OCI-LY1 (cell line): ENCODE results near the gene CCBE1.

ENCODE experiments used
- H2AFZ ChIP-seq: fragments of 200-600 bp; sonication (generic), shearing (Covaris generic); 2 replicates; pipeline ENCODE4 v1.6.0; 2014; ENCODE audit warnings: antibody characterized with exemption, mild to moderate bottlenecking, low read length
- H3F3A ChIP-seq: fragments of 200-600 bp; sonication (generic), shearing (Covaris generic); 2 replicates; pipeline ENCODE4 v1.6.0; 2014; ENCODE audit warnings: mild to moderate bottlenecking, antibody characterized with exemption, low read length, moderate library complexity; ENCODE audit not compliant: insufficient read depth
- H3K27ac ChIP-seq: fragments of 200-600 bp; sonication (generic); 2 replicates; pipeline ENCODE4 v1.5.1; 2014; ENCODE audit warnings: low read length, mixed run types, mild to moderate bottlenecking, low read depth; ENCODE audit not compliant: poor library complexity, severe bottlenecking
- H3K27me3 ChIP-seq: fragments of 200-600 bp; sonication (generic); 2 replicates; pipeline ENCODE4 v1.6.0; 2014; ENCODE audit warnings: antibody characterized with exemption, mild to moderate bottlenecking, low read length, moderate library complexity; ENCODE audit not compliant: insufficient read depth
- H3K36me3 ChIP-seq: fragments of 200-600 bp; sonication (generic); 2 replicates; pipeline ENCODE4 v1.6.1; 2014; ENCODE audit warnings: mild to moderate bottlenecking, antibody characterized with exemption, low read length, moderate library complexity, mixed read lengths; ENCODE audit not compliant: insufficient read depth
- H3K4me1 ChIP-seq: fragments of 200-600 bp; sonication (generic); 2 replicates; pipeline ENCODE4 v1.5.1; 2014; ENCODE audit warnings: mild to moderate bottlenecking, low read length, moderate library complexity; ENCODE audit not compliant: insufficient read depth, severe bottlenecking
- H3K4me2 ChIP-seq: fragments of 200-600 bp; sonication (generic), shearing (Covaris generic); 2 replicates; pipeline ENCODE4 v1.6.1; 2014; ENCODE audit warnings: low read length
- H3K4me3 ChIP-seq: fragments of 200-600 bp; sonication (generic); 2 replicates; pipeline ENCODE4 v1.5.1; 2014; ENCODE audit warnings: low read length, low read depth, mild to moderate bottlenecking, mixed read lengths; ENCODE audit not compliant: poor library complexity, severe bottlenecking
- H3K79me2 ChIP-seq: fragments of 200-600 bp; shearing (Covaris generic); 2 replicates; pipeline ENCODE4 v1.6.1; 2016; ENCODE audit warnings: mixed run types, low read length, mixed read lengths; ENCODE audit not compliant: insufficient read depth
- H3K9ac ChIP-seq: fragments of 200-600 bp; sonication (generic), shearing (Covaris generic); 2 replicates; pipeline ENCODE4 v1.6.1; 2014; ENCODE audit warnings: mild to moderate bottlenecking, low read length, mixed read lengths
- H3K9me2 ChIP-seq: fragments of 200-600 bp; sonication (generic), shearing (Covaris generic); 2 replicates; pipeline ENCODE4 v1.6.1; 2014; ENCODE audit warnings: low read depth, mild to moderate bottlenecking, low read length, mixed read lengths
- H3K9me3 ChIP-seq: fragments of 200-600 bp; shearing (Covaris generic); 2 replicates; pipeline ENCODE4 v1.6.1; 2014; ENCODE audit warnings: low read length, mixed read lengths
- H4K20me1 ChIP-seq: fragments of 200-600 bp; sonication (generic), shearing (Covaris generic); 2 replicates; pipeline ENCODE4 v1.6.0; 2016; ENCODE audit warnings: mild to moderate bottlenecking, low read length; ENCODE audit not compliant: insufficient read depth
- CTCF ChIP-seq: fragments of 200-600 bp; sonication (generic), shearing (Covaris generic); IDR thresholded peaks from 2 replicates; pipeline ENCODE4 v1.5.1; 2017; ENCODE audit warnings: mild to moderate bottlenecking, antibody characterized with exemption, low read length, moderate library complexity, mixed read lengths
- EZH2 ChIP-seq: fragments of 200-600 bp; sonication (generic), shearing (Covaris generic); IDR thresholded peaks from 2 replicates; pipeline ENCODE4 v1.8.0; 2017; ENCODE audit warnings: borderline replicate concordance, mixed run types, mild to moderate bottlenecking, antibody characterized with exemption, low read length, moderate library complexity, mixed read lengths

Gene CCBE1

GRCh38 chr18:59593291-59593717, 103.9 kb downstream of the CCBE1 start:
- Histone ChIP-seq H3K4me2 (no peak overlapping the region), H3K27ac (no peak overlapping the region), H3K79me2 (no peaks in the 10 kb centered on the region), H3F3A (no peaks in the 10 kb centered on the region), H3K9ac (no peak overlapping the region), H3K27me3 (0 out of 2 replicates have a peak, but pooled peaks cover 3% of the 10 kb centered on the region), H3K9me2 (no peaks in the 10 kb centered on the region), H3K9me3 (no peaks in the 10 kb centered on the region), H4K20me1 (no peaks in the 10 kb centered on the region), H2AFZ (no peak overlapping the region), H3K4me3 (no peak overlapping the region), H3K4me1 (no peaks in the 10 kb centered on the region), H3K36me3 (no peaks in the 10 kb centered on the region)
- no peak for TF ChIP-seq EZH2
- TF ChIP-seq CTCF = no peak

DNA sequence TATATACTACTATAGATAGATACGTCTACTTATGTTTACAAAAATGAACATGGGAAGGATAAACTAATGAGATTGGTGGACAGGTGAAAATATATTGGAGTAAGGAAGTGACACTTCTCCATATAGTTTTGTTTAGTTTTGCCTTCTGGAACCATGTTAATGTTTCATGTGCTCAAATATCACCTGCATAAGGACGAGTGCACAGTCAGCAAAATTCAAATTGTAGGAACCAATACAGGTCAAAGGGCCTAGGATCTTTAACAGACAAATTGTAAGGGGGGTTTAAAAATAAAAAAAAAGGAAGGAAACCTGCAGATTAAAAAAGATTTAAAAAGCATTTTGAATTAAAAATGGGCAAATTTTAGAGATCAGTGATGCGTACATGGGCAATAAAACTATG, 104.6 kb downstream of the CCBE1 start:
- TF ChIP-seq CTCF (no peak), EZH2 (no peak)
- H3K79me2 ChIP-seq = no peaks in the 10 kb centered on the region
- no peak overlapping the region for H3K27ac ChIP-seq
- no peaks in the 10 kb centered on the region for H3K9me2 ChIP-seq
- no peaks in the 10 kb centered on the region for H3K4me1 ChIP-seq
- no peak overlapping the region for H2AFZ ChIP-seq
- H3K4me3 ChIP-seq = no peak overlapping the region
- H3K9me3 ChIP-seq = no peaks in the 10 kb centered on the region
- H3K4me2 ChIP-seq = no peak overlapping the region
- 0 out of 2 replicates have a peak, but pooled peaks cover 3% of the 10 kb centered on the region for H3K27me3 ChIP-seq
- H4K20me1 ChIP-seq = no peaks in the 10 kb centered on the region
- no peaks in the 10 kb centered on the region for H3F3A ChIP-seq
- no peak overlapping the region for H3K9ac ChIP-seq
- H3K36me3 ChIP-seq = no peaks in the 10 kb centered on the region

DNA sequence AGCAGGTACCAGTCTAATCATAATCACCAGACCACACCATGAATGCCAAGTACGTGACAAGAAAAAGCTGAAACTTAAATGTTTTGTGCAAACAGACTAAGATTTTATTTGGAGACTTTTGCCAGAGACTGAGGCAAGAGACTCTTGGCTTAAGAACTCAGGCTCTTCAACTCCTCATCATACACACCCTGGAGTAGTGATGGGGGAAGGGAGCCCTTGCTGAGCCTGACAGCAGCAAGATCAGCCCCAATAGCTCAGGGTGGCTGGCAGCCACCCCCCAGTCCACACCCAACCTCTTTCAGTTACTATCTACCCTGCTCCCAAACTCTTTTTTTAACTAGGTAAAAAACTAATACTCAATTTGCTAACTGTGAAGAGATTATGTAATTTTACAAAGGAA, 114.8 kb downstream of the CCBE1 start:
- Histone ChIP-seq H3K4me2 (no peak overlapping the region), H3K9ac (no peak overlapping the region), H4K20me1 (no peaks in the 10 kb centered on the region), H3K79me2 (no peaks in the 10 kb centered on the region), H2AFZ (no peak overlapping the region), H3K27me3 (no peaks in the 10 kb centered on the region), H3K9me3 (no peaks in the 10 kb centered on the region), H3K9me2 (no peaks in the 10 kb centered on the region), H3K4me1 (no peaks in the 10 kb centered on the region), H3K36me3 (no peaks in the 10 kb centered on the region), H3F3A (no peaks in the 10 kb centered on the region), H3K4me3 (no peak overlapping the region), H3K27ac (no peak overlapping the region)
- TF ChIP-seq CTCF = no peak
- no peak for TF ChIP-seq EZH2
